Uterus (tissue), 4 donors: Measurements from ENCODE around the gene ANKRD12. TPM values are rescaled to one million over a fixed set of nuclear protein-coding genes. Genes with fewer than 3 reads are reported as not detected.
A peak's percentile ranks its signal among the peaks of the same experiment; 100 is the strongest.

Experiments used
- DNase-seq, 2 donors: peaks; one replicate each; pipeline ENCODE4 v3.0.0-alpha.2; 2019 to 2020
- H3K27ac ChIP-seq, 2 donors: fragments of 200-600 bp; sonication (generic); 1 replicate in 1 of 2; 2 replicates in 1 of 2; pipeline ENCODE4 v1.5.1; 2016 to 2018
- H3K27me3 ChIP-seq, 2 donors: fragments of 200-600 bp; sonication (generic); one replicate each; pipeline ENCODE4 v1.5.1; 2018 to 2019; ENCODE audit warnings: control low read depth in 1 of 2
- H3K36me3 ChIP-seq, 2 donors: fragments of 200-600 bp; sonication (generic); one replicate each; pipeline ENCODE4 v1.5.1; 2019; ENCODE audit warnings: control low read depth in 1 of 2
- H3K4me1 ChIP-seq, 2 donors: fragments of 200-600 bp; sonication (generic); one replicate each; pipeline ENCODE4 v1.5.1; 2018 to 2019; ENCODE audit warnings: control low read depth in 1 of 2
- H3K4me3 ChIP-seq, 2 donors: fragments of 200-600 bp; sonication (generic); 1 replicate in 1 of 2; 2 replicates in 1 of 2; pipeline ENCODE4 v1.5.1; 2018 to 2019; ENCODE audit warnings: mild to moderate bottlenecking in 1 of 2
- H3K9me3 ChIP-seq, 2 donors: fragments of 200-600 bp; sonication (generic); one replicate each; pipeline ENCODE4 v1.5.1; 2019; ENCODE audit warnings: control low read depth in 1 of 2
- CTCF ChIP-seq, 4 experiments: fragments of 200-600 bp in 2 of 4; fragments of 450-650 bp in 2 of 4; sonication (generic) in 2 of 4; IDR thresholded peaks; one replicate each; pipeline ENCODE4 v1.5.1; 2016 to 2019; ENCODE audit warnings: antibody characterized with exemption in 4 of 4, mild to moderate bottlenecking in 2 of 4, moderate library complexity in 1 of 4
- POLR2A ChIP-seq, 2 donors: fragments of 450-650 bp; IDR thresholded peaks; one replicate each; pipeline ENCODE4 v1.6.1; 2016; ENCODE audit warnings: antibody characterized with exemption in 2 of 2, mild to moderate bottlenecking in 1 of 2, moderate library complexity in 1 of 2
- intact Hi-C: fragments of 100-400 bp; cut with DNase I; formaldehyde crosslinking; loops from one replicate; pipeline ENCODE4 v1.15.1; 2023; ENCODE audit warnings: low total_unique reads
- total RNA-seq, 4 donors: library from RNA; depleted of rRNA in 3 of 4; stranded (reverse); fragments of >200 nt in 3 of 4; gene quantifications; one replicate each; pipeline versions ENCODE4 v1.1.0 to v1.2.4, GENCODE V29; 2014 to 2023
- donor health status: DM: yes; HTN: yes; CAD: no.

The ANKRD12 gene
- total RNA-seq, 4 donors from 2014 or later: 29.1 to 122 (median 43.6) TPM

GRCh38 chr18:9325716-9326115 is 189.1 kb downstream of the ANKRD12 start:
- intact Hi-C loops: no loop called here
- DNase-seq: no peak
- Histone ChIP-seq H3K4me3 (no peak overlapping the region), H3K4me1 (no peaks in the 10 kb centered on the region), H3K36me3 (no peaks in the 10 kb centered on the region), H3K9me3 (no peaks in the 10 kb centered on the region), H3K27me3 (no peaks in the 10 kb centered on the region), H3K27ac (no peak overlapping the region)
- TF ChIP-seq CTCF (IDR thresholded peaks at IDR 0.05): no peak
- no peak for TF ChIP-seq POLR2A (IDR thresholded peaks at IDR 0.05)

- no peaks in the 10 kb centered on the region for H3K27me3 ChIP-seq
- no peaks in the 10 kb centered on the region for H3K9me3 ChIP-seq
- H3K36me3 ChIP-seq: no peaks in the 10 kb centered on the region
- no peak overlapping the region for H3K27ac ChIP-seq
- TF ChIP-seq CTCF (IDR thresholded peaks at IDR 0.05) (no peak), POLR2A (IDR thresholded peaks at IDR 0.05) (no peak)
- DNase-seq: no peak
- H3K4me3 ChIP-seq: no peak overlapping the region
- intact Hi-C loops: no loop called here
- no peaks in the 10 kb centered on the region for H3K4me1 ChIP-seq
Measured at GRCh38 chr18:9328776-9329175, 192.2 kb downstream of the ANKRD12 start.

- TF ChIP-seq CTCF (IDR thresholded peaks at IDR 0.05): no peak
- no peak for TF ChIP-seq POLR2A (IDR thresholded peaks at IDR 0.05)
- intact Hi-C loops: no loop called here
- H3K9me3 ChIP-seq: no peaks in the 10 kb centered on the region
Measured at GRCh38 chr18:9329471-9329870, 192.9 kb downstream of the ANKRD12 start.

DNA sequence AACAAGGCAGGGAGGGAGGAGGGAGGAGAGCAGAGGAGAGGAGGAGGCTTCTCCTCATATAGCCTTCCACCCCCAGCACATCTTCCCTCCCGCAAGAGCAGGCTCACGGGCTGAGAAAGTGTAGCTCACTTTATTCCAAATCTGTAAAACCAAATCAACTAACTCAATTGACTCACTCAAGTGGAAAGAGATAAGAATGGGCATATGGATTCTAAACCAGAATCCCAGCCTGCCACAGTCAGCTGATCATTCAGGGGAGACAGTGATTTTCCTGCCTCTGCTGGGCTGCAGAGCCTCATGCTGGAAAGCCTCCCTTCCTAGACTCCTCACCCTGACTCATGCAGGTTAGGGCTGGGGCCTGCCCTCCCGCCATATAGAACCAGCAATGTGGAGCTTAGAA is 193.8 kb downstream of the ANKRD12 start:
- Histone ChIP-seq H3K4me3 (no peak overlapping the region), H3K27ac (no peak overlapping the region), H3K36me3 (no peaks in the 10 kb centered on the region), H3K4me1 (no peaks in the 10 kb centered on the region), H3K9me3 (no peaks in the 10 kb centered on the region), H3K27me3 (no peaks in the 10 kb centered on the region)
- no peak for DNase-seq
- intact Hi-C loops: no loop called here
- no peak for TF ChIP-seq POLR2A (IDR thresholded peaks at IDR 0.05)
- no peak for TF ChIP-seq CTCF (IDR thresholded peaks at IDR 0.05)

More at GRCh38 chr18:9329471-9329870, 192.9 kb downstream of the ANKRD12 start:
- no peak overlapping the region for H3K27ac ChIP-seq
- DNase-seq: no peak
- H3K27me3 ChIP-seq: no peaks in the 10 kb centered on the region
- no peaks in the 10 kb centered on the region for H3K36me3 ChIP-seq
- no peaks in the 10 kb centered on the region for H3K4me1 ChIP-seq
- H3K4me3 ChIP-seq: no peak overlapping the region

GRCh38 chr18:9333441-9334328 is 197.1 kb downstream of the ANKRD12 start:
- H3K9me3 ChIP-seq: no peaks in the 10 kb centered on the region
- no peaks in the 10 kb centered on the region for H3K4me1 ChIP-seq
- no peaks in the 10 kb centered on the region for H3K27me3 ChIP-seq
- H3K4me3 ChIP-seq: peak overlapping the region; percentile 45 to 81
- no peaks in the 10 kb centered on the region for H3K36me3 ChIP-seq
- DNase-seq: peak; percentile 15 to 20
- H3K27ac ChIP-seq: peak overlapping the region; percentile 70 to 91
- TF ChIP-seq CTCF (IDR thresholded peaks at IDR 0.05) (no peak), POLR2A (IDR thresholded peaks at IDR 0.05) (no peak)
- intact Hi-C loops: no loop called here
